GM18505 (cell line): Measurements from ENCODE around the gene MAPRE3.

Experiments used
- ATAC-seq: cut with Tn5 transposase; IDR thresholded peaks from one replicate; pipeline ENCODE4 v1.9.1; 2021; ENCODE audit not compliant: unreplicated experiment
- POLR2A ChIP-seq: IDR thresholded peaks from 4 replicates; pipeline ENCODE4 v1.6.1; 2011; ENCODE audit warnings: borderline replicate concordance; ENCODE audit not compliant: insufficient read depth, insufficient read length; ENCODE audit errors: extremely low read depth

The MAPRE3 gene

GRCh38 chr2:27007416-27008374 lies 37.3 kb downstream of the MAPRE3 start:
- TF ChIP-seq POLR2A, result no peak
- ATAC-seq, result no peak

- ATAC-seq, result no peak
- no peak for TF ChIP-seq POLR2A
These were observed 38.2 kb downstream of the MAPRE3 start for GRCh38 chr2:27008678-27009077.

- ATAC-seq, result no peak
- no peak for TF ChIP-seq POLR2A
These were observed 38.6 kb downstream of the MAPRE3 start for GRCh38 chr2:27009083-27009482.

- TF ChIP-seq POLR2A, result no peak
- no peak for ATAC-seq
These were observed 39.3 kb downstream of the MAPRE3 start for GRCh38 chr2:27009716-27010115.

GRCh38 chr2:27010139-27010538 lies 39.7 kb downstream of the MAPRE3 start:
- no peak for ATAC-seq
- no peak for TF ChIP-seq POLR2A

GRCh38 chr2:27013738-27014137 lies 43.3 kb downstream of the MAPRE3 start:
- ATAC-seq, result no peak
- TF ChIP-seq POLR2A, result no peak

- ATAC-seq, result no peak
- no peak for TF ChIP-seq POLR2A
These were observed 44.5 kb downstream of the MAPRE3 start for GRCh38 chr2:27014771-27015433.

GRCh38 chr2:27016801-27017325 lies 46.4 kb downstream of the MAPRE3 start:
- ATAC-seq, result no peak

GRCh38 chr2:27018142-27018541 lies 47.7 kb downstream of the MAPRE3 start:
- ATAC-seq, result no peak
- TF ChIP-seq POLR2A, result no peak

More at GRCh38 chr2:27016801-27017325, 46.4 kb downstream of the MAPRE3 start:
- TF ChIP-seq POLR2A, result no peak

- TF ChIP-seq POLR2A, result no peak
- no peak for ATAC-seq
These were observed 49.0 kb downstream of the MAPRE3 start for GRCh38 chr2:27019459-27019858.

GRCh38 chr2:27019931-27020855 lies 49.8 kb downstream of the MAPRE3 start:
- no peak for TF ChIP-seq POLR2A
- no peak for ATAC-seq

- no peak for TF ChIP-seq POLR2A
- no peak for ATAC-seq
These were observed 51.0 kb downstream of the MAPRE3 start for GRCh38 chr2:27021253-27022049.
